ENCODE measurements around the gene SLC7A8.

SLC7A8 gene

GRCh38 chr14:23148591-23149249 is 34.7 kb downstream of the SLC7A8 start:
- DNase-seq = no peak
- no peaks in the 10 kb centered on the region for H3K9me3 ChIP-seq
- H3K4me3 ChIP-seq = no peak overlapping the region
- intact Hi-C loops (cut with DNase I; ENCODE audit: low total_unique reads) = no loop called here
- peaks cover 0 to 14% (median 13%) of the 10 kb centered on the region in 3 donors for H3K36me3 ChIP-seq
- no peaks in the 10 kb centered on the region for H3K27me3 ChIP-seq
- H3K27ac ChIP-seq = peak overlapping the region; percentile 91
- peaks cover 0 to 100% (median 52%) of the 10 kb centered on the region in 4 donors for H3K4me1 ChIP-seq
- no peak for TF ChIP-seq CTCF (IDR thresholded peaks at IDR 0.05)

GRCh38 chr14:23147676-23148075 is 35.8 kb downstream of the SLC7A8 start:
- intact Hi-C loops (cut with DNase I; ENCODE audit: low total_unique reads) = no loop called here
- H3K4me3 ChIP-seq = no peak overlapping the region
- H3K9me3 ChIP-seq = no peaks in the 10 kb centered on the region
- no peaks in the 10 kb centered on the region for H3K27me3 ChIP-seq
- DNase-seq = no peak
- no peak for TF ChIP-seq CTCF (IDR thresholded peaks at IDR 0.05)
- H3K36me3 ChIP-seq = peaks cover 0 to 20% (median 13%) of the 10 kb centered on the region in 3 donors
- H3K4me1 ChIP-seq = peaks cover 0 to 100% (median 51%) of the 10 kb centered on the region in 4 donors
- peak overlapping the region; percentile 91 for H3K27ac ChIP-seq

GRCh38 chr14:23146980-23147379 is 36.5 kb downstream of the SLC7A8 start:
- Histone ChIP-seq H3K4me1 (peaks cover 0 to 100% (median 52%) of the 10 kb centered on the region in 4 donors), H3K4me3 (no peak overlapping the region), H3K27me3 (no peaks in the 10 kb centered on the region), H3K9me3 (no peaks in the 10 kb centered on the region), H3K36me3 (peaks cover 0 to 25% (median 13%) of the 10 kb centered on the region in 3 donors), H3K27ac (peak overlapping the region; percentile 77 to 91)
- intact Hi-C loops (cut with DNase I; ENCODE audit: low total_unique reads) = no loop called here
- no peak for TF ChIP-seq CTCF (IDR thresholded peaks at IDR 0.05)
- DNase-seq = no peak

GRCh38 chr14:23146351-23146910 is 37.0 kb downstream of the SLC7A8 start:
- TF ChIP-seq CTCF (IDR thresholded peaks at IDR 0.05) = no peak
- Histone ChIP-seq H3K4me1 (peaks cover 0 to 100% (median 54%) of the 10 kb centered on the region in 4 donors), H3K27me3 (no peaks in the 10 kb centered on the region), H3K4me3 (no peak overlapping the region), H3K27ac (peak overlapping the region; percentile 77 to 91), H3K9me3 (no peaks in the 10 kb centered on the region), H3K36me3 (peaks cover 0 to 25% (median 13%) of the 10 kb centered on the region in 3 donors)
- intact Hi-C loops (cut with DNase I; ENCODE audit: low total_unique reads) = no loop called here
- DNase-seq = no peak

- peaks cover 0 to 22% (median 14%) of the 10 kb centered on the region in 3 donors for H3K36me3 ChIP-seq
- peak overlapping the region; percentile 77 to 91 for H3K27ac ChIP-seq
- peaks cover 0 to 94% (median 51%) of the 10 kb centered on the region in 4 donors for H3K4me1 ChIP-seq
- intact Hi-C loops (cut with DNase I; ENCODE audit: low total_unique reads) = no loop called here
- no peak for TF ChIP-seq CTCF (IDR thresholded peaks at IDR 0.05)
- H3K9me3 ChIP-seq = no peaks in the 10 kb centered on the region
- no peak for DNase-seq
- no peaks in the 10 kb centered on the region for H3K27me3 ChIP-seq
- H3K4me3 ChIP-seq = no peak overlapping the region
These were observed 37.6 kb downstream of the SLC7A8 start for GRCh38 chr14:23145794-23146350.

All from tibial artery (tissue), 4 donors.